NCI-H446 (cell line): ENCODE measurements around the gene ARHGEF10L.

Experiments used
- DNase-seq, 2 experiments: peaks; one replicate each; lab custom pipeline; 2025; lab: John Stamatoyannopoulos, UW

ARHGEF10L gene

DNA sequence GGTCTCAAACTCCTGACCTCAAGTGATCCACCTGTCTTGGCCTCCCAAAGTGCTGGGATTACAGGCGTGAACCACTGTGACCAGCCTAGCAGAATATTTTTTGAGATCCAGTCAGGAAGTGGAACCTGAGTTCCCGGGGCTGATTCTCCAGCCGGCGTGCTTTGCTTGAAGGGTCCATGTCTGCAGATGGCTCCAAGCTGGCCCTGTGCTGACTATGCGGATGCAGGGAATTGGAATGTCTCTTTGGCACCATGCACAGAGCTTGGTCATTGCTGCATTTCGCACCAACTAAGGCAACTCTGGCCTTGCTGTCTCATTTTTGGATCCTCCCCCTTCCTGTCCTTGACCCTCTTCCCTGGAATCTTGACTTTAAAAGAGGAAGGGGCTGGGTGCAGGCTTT, 28.1 kb downstream of the ARHGEF10L start:
- DNase-seq = no peak

DNA sequence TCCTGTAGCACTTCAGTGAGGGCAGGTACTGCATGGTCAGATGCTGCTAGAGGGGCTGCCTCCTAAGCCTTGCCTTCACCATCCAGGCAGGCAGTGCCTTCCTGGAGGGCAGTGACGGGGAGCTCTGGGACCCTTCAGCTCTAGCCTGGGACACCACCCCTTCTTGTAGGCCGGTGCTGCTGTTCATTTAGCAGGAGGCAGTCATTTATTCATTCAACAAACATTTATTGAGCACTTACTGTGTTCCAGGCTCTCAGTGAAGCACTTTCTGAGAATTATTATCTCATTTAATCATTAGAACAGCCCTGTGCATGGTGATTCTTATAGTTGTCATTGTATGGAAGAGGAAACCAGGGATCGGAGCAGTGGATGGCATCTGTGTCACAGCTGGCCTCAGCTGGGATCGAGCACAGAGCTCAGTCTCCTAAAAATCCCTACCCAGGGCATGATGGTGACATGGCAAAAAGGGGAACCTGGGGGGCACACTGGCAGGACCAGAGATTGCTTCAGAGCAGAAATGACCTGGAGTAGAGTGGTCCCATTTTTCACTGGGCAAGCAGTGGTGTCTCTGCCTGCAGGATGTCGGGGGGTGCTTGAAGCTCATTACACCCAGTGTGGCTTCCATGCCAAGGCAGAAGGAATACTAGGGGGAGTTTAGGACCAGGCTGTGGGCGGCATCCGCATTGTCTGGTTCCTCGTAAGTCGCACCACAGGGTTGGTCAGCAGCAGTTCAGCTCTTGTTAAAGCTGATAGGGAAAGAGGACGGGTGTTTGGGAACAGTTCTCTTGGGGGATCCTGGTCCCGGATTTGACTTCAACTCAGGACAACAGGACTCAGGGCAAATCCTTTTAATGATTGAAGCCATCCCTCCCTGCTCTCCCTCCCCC, 28.8 kb downstream of the ARHGEF10L start:
- DNase-seq = no peak

DNA sequence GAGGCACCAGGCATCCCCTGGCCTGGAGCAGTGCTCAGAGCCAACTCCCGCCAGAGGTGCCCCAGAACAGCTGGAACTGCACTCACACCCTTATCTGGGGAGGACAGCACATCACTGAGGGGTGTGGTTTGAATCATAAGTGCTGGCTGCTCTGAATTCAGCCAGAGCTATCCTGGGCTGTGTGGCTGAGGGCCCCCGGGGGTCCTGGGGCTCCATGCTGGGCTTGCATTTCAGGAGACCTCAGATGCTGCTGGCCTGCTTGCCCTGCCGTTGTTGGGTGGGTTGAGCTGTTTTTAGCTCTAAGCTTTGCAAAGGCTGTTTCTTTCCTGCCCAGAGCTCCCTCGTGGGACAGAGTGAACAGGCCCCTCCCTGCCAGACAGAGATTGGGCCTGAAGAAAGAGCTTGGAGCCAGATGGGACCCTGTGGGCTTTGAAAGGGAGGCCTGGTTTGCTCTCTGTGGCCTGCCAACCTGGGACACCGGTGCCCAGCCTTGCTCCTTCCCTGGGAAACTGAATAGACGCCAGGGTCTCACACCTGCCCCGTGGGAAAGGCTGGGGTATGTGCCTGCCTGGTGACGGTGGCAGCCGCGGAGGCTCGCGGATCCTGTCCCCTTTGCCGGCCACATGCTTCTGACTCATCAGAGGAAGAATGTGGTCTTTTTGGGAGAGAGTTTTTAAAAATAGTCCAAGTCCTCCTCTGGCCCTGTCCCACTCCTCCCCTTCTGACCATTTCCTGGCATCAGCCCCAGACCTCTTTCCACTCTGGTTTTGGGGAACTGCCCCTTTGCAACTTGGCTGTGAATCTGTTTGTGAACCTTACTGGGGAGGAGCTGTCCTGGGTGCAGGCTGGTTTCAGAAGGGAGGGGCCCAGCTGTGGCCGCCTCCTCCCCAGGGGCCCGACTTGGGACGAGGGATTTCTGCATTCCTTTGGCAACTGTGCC, 30.0 kb downstream of the ARHGEF10L start:
- peak in 1 of 2 experiments; percentile 49 for DNase-seq

DNA sequence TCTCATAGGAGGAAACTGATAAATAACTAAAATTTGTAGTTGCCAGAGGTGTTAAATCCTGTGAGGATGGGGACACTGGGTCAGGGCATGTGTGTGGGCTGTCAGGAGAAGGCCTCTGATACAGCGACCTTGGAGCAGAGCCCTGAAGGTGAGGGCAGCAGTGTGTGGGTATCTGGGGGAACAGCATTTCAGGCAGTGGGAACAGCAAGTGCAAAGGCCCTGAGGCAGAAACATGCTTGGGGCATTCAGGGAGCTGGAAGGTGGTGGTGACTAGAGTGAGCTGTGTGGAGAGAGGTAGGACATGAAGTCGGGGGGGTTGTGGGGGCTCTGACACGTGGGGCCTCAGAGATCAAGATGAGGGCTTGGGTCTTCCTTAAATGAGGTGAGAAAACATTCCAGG, 30.7 kb downstream of the ARHGEF10L start:
- DNase-seq = no peak

DNA sequence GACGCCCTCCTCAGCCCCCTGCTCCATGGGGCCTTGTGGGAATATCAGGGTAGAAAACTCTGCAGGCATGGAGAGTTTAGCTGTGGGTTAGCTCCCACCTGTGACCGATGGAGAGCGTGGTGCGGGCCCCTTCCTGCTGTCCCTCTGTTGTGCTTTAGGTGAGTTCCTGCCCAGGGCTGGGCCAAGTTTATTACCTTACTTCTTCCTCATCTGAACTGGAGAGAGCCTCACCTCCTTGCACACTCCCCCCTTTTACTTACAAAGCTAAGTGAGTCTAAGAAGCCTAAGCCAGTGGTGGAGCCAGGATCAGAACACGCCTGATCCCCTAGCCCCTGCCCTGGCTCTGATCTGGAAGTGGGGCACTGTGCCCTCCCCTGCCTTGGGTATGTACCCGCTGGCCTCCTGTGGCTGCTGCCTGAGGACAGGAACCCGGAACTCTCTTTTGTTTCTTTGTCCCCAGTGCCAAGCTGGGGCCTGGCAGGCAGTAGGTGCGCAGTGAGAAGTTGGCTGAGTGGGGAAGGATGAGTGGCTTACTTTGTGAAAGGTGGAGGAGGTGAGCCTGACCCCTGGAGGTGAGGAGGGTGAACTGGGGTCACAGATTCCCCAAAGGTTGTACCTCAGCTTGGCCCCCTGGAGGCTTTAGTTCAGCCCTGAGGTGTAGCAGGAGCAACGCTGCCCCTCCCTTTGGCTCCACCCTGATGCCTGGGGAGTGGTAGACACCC, 32.9 kb downstream of the ARHGEF10L start:
- no peak for DNase-seq

DNA sequence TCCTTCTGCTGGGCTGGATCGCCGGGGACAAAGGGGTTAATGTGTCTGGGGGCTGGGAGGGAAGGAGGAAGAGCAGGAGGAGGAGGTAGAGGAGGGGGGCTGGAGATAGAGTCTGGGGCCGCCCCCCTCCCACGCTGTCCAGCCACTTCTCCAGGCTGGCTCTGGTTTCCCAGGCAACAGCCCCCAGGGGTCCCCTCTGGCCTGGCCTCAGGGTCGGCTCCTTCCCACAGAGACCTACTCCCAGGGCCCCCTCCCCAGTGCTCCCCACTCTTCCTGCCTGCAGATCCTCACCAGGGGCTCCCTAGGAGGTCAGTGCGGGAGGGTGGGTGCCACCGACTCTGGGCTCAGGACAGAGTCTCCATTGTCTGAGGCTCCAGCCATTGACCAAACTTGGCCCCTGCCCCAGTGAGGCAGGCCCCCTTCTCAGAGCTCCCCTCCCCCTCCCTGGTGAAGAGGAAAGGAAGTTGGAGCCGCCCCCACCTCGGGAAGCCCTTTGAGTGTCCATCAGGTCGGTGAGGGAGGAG, 34.1 kb downstream of the ARHGEF10L start:
- DNase-seq = no peak

DNA sequence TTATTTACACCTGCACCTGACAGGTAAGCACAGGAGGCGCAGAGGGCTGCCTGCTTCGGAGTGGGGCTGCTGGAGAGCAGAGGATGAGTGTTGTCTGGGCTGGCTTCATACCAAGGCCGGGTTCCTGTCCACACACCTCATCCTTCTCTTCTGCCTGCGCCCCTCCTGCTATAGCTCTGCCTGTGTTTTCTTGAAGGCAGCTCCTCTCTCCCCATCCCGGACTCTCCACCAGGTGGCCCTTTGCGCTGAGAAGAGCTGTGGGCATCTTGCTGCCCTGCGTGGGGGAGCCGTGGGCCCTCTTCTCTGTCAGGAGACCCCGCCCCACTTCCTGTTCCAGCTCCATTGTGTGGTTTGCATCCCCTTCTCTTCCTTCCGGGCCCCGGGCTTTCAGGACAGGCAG, 35.0 kb downstream of the ARHGEF10L start:
- DNase-seq = no peak

DNA sequence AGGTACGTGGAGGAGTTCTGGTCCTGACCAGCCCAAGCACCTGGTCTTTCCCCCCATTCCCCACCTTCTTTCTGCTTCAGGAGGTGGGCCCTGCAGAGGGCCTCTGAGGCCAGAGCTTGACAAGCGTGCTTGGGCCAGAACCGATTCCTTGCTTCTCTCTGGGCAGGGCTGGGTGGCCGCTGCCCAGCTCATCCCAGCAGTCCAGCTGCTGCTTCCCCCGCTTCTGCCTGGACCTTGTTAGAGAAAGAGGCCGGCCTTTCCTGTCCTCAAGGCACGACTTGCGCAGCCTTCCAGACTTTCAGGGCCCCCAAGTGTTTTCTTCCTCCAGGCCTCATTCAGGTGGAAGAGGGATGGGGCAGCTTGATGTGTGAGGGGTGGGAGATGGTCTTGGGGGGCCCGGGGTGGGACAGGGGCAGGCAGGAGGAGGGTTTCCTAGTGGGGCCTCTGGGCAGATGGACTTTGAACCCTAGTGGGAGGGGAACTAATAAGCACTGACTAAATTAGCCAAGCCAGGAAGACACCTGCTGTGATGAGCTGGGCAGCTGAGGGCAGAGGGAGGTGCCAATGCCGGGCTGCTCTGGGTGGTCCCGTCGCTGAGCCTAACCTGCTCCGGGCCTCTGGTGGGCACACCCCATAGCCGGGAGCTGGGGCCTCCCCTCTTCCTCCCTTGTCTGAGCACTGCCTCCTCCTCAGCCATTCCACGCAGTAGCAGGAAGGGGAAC, 36.5 kb downstream of the ARHGEF10L start:
- DNase-seq = no peak

DNA sequence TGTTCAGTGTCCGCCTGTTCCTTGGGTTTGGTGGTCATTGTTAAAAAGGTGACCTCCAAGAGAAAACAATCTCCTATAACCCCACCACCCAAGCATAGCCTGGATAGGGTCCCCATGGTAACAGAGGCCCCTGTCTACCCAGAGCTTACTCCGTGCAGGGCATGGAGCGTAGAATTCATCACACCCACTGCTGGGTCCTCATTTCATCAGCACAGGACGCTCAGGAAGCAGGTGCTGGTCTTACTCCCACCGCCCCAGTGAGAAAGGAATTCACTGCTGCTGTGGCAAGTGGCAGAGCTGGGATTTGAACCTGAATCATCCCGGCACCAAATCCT, 37.0 kb downstream of the ARHGEF10L start:
- no peak for DNase-seq

DNA sequence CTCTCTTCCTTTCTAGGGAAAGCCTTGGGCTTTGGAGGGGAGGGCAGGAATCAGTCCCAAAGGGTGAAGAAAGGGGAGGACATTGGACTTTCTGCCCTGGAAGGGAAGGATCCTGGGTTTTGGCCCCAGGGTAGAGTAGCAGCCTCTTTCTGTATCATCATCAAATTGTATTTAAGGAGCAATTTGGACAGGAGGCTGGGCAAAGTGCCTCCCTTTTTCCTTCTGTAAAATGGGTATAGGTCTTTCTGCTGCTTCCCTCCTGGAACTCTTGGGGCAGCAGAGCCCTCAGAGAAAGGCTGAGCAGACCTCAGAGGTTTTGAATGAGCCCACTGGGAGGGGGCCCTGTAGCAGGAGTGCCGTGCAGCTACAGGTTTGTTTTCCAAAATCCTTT, 38.4 kb downstream of the ARHGEF10L start:
- no peak for DNase-seq

DNA sequence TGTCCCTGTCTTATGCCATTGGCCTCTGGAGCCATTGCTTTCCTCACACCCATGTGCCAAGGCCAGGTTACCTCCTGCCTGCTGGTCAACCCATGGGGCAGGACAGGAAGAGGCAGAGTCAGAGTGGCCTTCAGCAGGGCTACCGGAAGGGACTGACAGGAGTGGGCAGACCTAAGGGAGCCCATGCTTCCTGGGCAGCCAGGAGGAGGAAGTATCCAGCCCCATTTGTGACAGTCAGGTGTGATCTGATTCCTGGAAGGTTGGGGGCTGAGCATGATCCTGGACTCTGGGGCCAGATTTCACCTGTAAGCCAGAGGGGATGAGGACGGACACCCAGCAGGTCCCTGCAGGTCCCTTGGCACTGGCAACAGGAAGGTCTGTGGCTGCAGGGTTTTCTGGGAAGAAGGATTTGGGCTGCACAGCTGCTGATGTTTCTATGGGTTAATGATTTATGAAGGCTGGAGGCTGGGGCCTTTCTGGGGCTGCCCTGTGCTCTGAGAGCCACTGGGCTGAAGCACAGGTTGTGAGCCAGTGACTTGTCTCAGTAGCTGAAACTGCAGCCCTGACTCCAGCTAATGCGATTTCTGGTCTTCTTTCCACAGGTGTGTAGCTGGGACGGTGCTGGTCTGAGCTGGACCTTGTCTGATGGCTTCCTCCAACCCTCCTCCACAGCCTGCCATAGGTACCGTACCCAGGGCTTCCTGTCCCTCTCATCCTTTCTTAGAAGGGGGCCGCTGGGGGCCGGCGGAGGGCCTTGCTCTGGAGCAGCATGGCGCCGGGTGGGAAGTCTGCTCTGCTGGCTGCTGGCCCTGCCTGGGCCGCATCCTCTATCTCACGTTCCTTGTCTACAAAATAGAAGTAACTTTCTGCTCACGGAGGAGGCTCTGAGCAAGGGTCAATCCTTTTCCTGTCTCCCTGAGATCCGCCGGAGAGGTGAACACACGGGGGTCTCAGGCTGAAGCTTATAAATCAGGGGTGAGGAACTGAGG, 40.7 kb downstream of the ARHGEF10L start:
- no peak for DNase-seq

DNA sequence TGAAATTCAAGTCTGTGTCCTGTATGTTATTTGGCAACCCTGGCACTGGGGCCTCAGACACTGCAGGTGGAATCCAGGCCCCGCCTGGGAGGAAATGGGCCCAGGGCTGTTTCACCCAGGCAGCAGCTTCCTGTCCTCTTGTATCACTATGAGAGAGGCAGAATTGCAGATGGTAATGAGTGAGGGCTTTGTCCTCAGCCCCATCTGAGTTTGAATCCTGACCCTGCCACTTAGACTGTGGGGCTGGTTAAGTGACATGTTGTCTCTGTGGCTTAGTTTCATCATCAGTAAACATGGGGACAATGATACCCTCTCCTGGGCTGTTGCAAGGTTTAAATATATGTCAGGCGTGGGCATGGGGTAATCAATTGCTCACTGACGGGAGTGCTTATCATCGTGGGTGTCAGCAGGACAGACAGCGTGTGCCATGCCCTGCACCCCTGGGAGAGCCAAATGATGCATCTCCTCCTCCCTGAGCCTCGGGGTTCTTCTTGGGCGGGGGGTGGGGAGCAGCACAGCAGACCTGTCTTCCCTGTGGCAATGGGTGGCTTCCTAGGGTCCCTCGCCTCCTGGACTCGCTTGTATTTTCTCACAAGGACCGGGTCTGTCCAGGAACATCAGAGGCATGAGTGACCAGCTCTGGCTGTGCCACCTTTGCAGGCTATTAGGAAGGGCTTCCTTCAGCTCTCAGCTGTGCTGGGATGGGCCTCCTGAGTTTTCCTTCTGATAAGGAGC, 42.1 kb downstream of the ARHGEF10L start:
- DNase-seq = no peak

DNA sequence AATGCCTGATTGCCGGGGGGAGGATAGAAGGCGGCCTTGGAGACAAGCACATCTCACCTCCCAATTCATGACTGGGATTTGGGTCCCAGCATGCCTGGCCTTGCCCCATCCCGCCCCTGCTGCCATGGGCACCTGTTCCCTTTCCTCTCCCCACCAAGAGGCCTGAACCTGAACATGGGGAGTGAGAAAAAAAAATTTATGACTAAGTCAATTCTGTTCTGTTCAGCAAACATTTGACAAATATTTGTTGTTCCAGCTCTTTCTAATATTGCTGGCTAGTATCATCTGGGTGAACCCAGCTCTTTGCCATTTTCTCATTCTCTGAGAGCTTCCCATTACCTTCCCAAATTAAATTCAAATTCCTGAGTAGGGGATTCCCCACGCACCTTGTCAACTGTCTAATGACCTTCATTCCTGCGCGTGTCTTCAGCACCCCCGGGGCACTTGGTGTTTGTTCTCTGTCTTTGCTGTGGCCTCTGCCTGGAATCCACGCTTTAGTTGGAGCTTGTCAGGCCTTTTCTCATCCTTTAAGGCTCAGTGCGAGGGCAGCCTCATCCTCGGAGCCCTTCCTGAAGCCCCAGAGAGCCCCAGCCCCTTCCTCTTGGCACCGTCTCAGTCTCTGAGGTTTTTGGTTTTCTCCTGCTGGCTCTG, 42.8 kb downstream of the ARHGEF10L start:
- no peak for DNase-seq

DNA sequence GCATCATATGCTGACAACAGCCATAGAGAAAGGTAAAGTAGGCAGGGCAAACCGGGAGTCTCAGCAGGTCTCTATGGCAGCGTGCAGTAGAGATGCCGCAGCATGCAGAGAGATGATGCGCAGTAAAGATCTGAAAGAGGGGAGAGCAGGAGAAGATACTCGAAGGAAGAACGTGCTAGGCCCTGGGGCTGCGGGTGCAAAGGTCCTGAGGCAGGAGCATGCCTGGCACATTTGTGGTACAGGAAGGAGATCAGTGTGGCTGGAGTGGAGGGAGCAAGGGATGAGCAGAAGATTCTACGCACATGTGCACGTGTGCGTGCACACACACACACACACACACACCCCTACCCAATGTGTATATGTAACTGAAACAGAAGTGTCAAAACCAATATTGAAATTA, 45.0 kb downstream of the ARHGEF10L start:
- DNase-seq = no peak

DNA sequence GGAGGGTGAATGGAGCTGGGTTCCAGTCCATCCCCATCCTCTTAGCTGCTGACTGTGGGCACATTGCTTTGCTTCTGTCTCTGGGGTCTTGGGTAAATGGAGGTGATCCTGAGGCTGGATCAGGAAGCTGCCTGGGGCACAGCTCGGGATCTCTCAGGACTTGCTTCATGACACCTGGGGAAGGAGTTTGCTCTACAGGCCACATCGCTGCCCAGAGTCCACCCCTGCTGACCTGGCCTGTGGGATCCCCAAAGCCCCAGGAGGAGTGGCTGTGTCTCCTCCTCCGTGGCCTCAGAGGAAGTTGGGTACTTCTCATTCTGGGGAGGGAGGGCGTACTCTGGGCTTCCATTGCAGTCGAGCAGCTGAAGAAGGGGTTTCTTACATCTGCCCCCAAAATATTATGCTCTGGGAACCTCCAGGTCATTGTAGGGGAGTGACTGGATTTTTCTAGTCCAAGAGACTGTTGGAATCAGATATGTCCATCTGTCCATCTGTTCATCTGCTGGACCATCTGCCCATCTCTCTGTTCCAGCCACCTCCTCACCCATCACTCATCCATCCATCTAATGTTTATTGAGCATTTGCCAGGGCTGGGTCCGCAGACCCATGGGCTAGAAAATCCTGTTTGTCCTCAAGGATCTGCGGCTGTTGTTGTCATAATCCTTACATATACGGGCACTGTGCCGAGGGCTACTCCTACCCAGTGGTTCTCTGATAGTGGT, 45.9 kb downstream of the ARHGEF10L start:
- DNase-seq = no peak

DNA sequence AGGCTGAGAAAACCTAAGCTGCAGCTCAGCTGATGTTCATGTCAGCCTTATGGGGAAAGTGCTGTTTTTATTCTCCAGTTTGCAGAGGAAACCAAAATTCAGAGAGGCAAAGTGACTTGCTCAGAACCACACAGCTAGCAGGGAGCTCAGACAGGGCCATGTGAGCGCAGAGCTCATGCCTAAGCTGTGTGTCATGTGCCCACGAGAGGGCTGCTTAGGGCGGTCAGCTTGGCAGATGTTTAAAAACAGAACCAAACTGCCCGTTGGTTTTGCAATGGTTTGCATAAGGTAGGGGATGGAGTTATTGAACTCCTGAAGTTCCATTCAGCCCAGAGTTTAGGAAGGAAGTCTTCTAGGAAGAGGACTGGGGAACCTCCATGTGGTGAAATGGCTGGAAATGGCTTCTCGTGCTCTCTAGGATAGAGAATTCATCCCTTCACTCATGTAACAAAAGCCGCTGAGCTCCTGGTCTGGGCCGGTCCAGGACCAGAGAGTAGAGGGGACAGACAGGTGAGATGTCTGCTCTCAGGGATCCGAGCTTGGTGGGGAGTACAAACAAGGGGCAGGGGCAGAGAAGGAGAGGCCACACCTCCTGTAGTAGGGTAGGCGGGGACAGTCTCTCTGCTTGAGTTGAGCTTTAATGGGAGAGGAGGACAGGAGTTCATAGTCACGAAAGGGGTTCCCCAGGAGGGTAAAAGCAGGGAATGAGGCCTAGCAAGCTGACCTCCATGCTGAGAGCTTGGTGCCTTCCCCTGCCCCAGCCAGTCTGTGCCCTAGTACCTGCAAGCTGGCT, 46.9 kb downstream of the ARHGEF10L start:
- no peak for DNase-seq

DNA sequence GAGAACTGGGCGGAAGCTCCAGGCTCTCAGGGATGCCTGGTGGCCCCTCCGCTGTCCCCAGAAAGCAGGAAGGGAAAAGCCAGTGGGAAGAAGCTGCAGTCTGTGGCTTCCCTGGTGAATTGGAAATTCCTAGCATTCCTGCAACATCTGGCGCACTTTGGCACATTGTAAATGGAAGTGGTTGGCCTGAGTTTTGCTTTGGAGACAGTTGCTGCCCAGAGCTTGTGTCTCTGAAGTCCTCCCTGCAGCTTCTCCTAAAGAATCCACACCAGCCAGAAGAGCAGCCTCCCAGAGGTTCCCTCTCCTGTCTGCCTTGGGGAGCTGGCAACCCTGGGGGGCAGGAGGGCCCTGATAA, 48.2 kb downstream of the ARHGEF10L start:
- DNase-seq = no peak
